ENCODE results near the gene OGT. TPM values are rescaled to one million over a fixed set of nuclear protein-coding genes. Genes with fewer than 3 reads are reported as not detected.

The OGT gene
- polyA plus RNA-seq, 1 of the 3 experiments (the other 2 are of a cell fraction), result 77.0 TPM

GRCh38 chrX:71617742-71618141 lies 84.8 kb downstream of the OGT start:
- TF ChIP-seq REST (IDR thresholded peaks at IDR 0.05; ENCODE audit: low read depth, low read length), result no peak
- TF ChIP-seq CTCF (IDR thresholded peaks at IDR 0.05), result no peak
- no peak for TF ChIP-seq FOXJ3 (CRISPR knock-in tag; IDR thresholded peaks at IDR 0.05)
- TF ChIP-seq PBX3 (IDR thresholded peaks at IDR 0.05), result no peak
- TF ChIP-seq GABPA (IDR thresholded peaks at IDR 0.05; ENCODE audit: low read depth), result no peak
- Histone ChIP-seq H3K9ac (no peak overlapping the region), H4K20me1 (ENCODE audit: insufficient read depth) (no peaks in the 10 kb centered on the region), H2AFZ (ENCODE audit: low read depth) (no peak overlapping the region), H3F3A (replicated peaks; ENCODE audit: insufficient read depth) (no peaks in the 10 kb centered on the region), H3K27ac (ENCODE audit: low read depth in 2 of 2, low read length in 1 of 2) (no peak overlapping the region), H3K9me3 (no peaks in the 10 kb centered on the region), H3K9me2 (no peaks in the 10 kb centered on the region), H3K4me1 (ENCODE audit: control insufficient read depth in 1 of 2, insufficient read depth in 2 of 2, low read depth in 1 of 2, low read length in 1 of 2) (no peaks in the 10 kb centered on the region), H3K79me2 (ENCODE audit: insufficient read depth) (no peaks in the 10 kb centered on the region), H3K4me3 (ENCODE audit: low read depth in 2 of 2, low read length in 1 of 2) (no peak overlapping the region), H3K27me3 (ENCODE audit: insufficient read depth) (no peaks in the 10 kb centered on the region; the same call in 1 of the 2 replicates), H3K36me3 (replicated peaks in 1 of 2; ENCODE audit: control insufficient read depth in 1 of 2, insufficient read depth in 2 of 2, low read length in 1 of 2) (no peaks in the 10 kb centered on the region), H3K4me2 (no peak overlapping the region)
- ChIA-PET CTCF (no interaction called here), POLR2A (no interaction called here)
- no peak for DNase-seq
- WGBS (ENCODE audit: low lambda C conversion rate), result 56% methylated on average over 8 of the region's 8 CpGs

- 35% methylated on average over 4 of the region's 4 CpGs for WGBS (ENCODE audit: low lambda C conversion rate)
- no peaks in the 10 kb centered on the region for H3K9me2 ChIP-seq
- H3K79me2 ChIP-seq (ENCODE audit: insufficient read depth), result no peaks in the 10 kb centered on the region
- TF ChIP-seq POLR2AphosphoS5 (IDR thresholded peaks at IDR 0.05; ENCODE audit: low read depth, low read length) (no peak), MEF2A (IDR thresholded peaks at IDR 0.05; ENCODE audit: borderline replicate concordance, low read depth) (no peak), GATA2 (CRISPR knock-in tag; IDR thresholded peaks at IDR 0.05) (no peak), FOXJ3 (CRISPR knock-in tag; IDR thresholded peaks at IDR 0.05) (no peak), FOXM1 (IDR thresholded peaks at IDR 0.05; ENCODE audit: low read depth) (no peak), GABPA (IDR thresholded peaks at IDR 0.05; ENCODE audit: low read depth) (no peak), CTCF (IDR thresholded peaks at IDR 0.05) (no peak), JUND (IDR thresholded peaks at IDR 0.05) (no peak), MXI1 (IDR thresholded peaks at IDR 0.05; ENCODE audit: low read depth, low read length) (no peak), EP300 (IDR thresholded peaks at IDR 0.05; ENCODE audit: borderline replicate concordance in 1 of 2, low read depth in 1 of 2, low read length in 1 of 2) (no peak)
- no peaks in the 10 kb centered on the region for H3K4me1 ChIP-seq (ENCODE audit: control insufficient read depth in 1 of 2, insufficient read depth in 2 of 2, low read depth in 1 of 2, low read length in 1 of 2)
- H4K20me1 ChIP-seq (ENCODE audit: insufficient read depth), result no peaks in the 10 kb centered on the region
- no peaks in the 10 kb centered on the region for H3K9me3 ChIP-seq
- H2AFZ ChIP-seq (ENCODE audit: low read depth), result no peak within 1 kb of the TSS
- POLR2A ChIA-PET, result no interaction called here
- no peaks in the 10 kb centered on the region for H3F3A ChIP-seq (replicated peaks; ENCODE audit: insufficient read depth)
- no peak within 1 kb of the TSS for H3K9ac ChIP-seq
- DNase-seq, result no peak
- H3K27ac ChIP-seq (ENCODE audit: low read depth in 2 of 2, low read length in 1 of 2), result no peak within 1 kb of the TSS
- H3K27me3 ChIP-seq (ENCODE audit: insufficient read depth), result no peaks in the 10 kb centered on the region; the same call in 1 of the 2 replicates
- no peak within 1 kb of the TSS for H3K4me2 ChIP-seq
- CTCF ChIA-PET, result no interaction called here
- no peak within 1 kb of the TSS for H3K4me3 ChIP-seq (ENCODE audit: low read depth in 2 of 2, low read length in 1 of 2)
- H3K36me3 ChIP-seq (replicated peaks in 1 of 2; ENCODE audit: control insufficient read depth in 1 of 2, insufficient read depth in 2 of 2, low read length in 1 of 2), result no peaks in the 10 kb centered on the region
Measured at GRCh38 chrX:71618303-71618721, 85.4 kb downstream of the OGT start, which contains the start of gene CXCR3. Gene CXCR3 (minus strand): TSS chrX:71618511. CDS start chrX:71618449, 62 bp downstream.
